ENCODE results near the gene SLC24A4. TPM values are rescaled to one million over a fixed set of nuclear protein-coding genes. Genes with fewer than 3 reads are reported as not detected.

SLC24A4 gene
- total RNA-seq, 1 experiment from 2014 or later: not detected

DNA sequence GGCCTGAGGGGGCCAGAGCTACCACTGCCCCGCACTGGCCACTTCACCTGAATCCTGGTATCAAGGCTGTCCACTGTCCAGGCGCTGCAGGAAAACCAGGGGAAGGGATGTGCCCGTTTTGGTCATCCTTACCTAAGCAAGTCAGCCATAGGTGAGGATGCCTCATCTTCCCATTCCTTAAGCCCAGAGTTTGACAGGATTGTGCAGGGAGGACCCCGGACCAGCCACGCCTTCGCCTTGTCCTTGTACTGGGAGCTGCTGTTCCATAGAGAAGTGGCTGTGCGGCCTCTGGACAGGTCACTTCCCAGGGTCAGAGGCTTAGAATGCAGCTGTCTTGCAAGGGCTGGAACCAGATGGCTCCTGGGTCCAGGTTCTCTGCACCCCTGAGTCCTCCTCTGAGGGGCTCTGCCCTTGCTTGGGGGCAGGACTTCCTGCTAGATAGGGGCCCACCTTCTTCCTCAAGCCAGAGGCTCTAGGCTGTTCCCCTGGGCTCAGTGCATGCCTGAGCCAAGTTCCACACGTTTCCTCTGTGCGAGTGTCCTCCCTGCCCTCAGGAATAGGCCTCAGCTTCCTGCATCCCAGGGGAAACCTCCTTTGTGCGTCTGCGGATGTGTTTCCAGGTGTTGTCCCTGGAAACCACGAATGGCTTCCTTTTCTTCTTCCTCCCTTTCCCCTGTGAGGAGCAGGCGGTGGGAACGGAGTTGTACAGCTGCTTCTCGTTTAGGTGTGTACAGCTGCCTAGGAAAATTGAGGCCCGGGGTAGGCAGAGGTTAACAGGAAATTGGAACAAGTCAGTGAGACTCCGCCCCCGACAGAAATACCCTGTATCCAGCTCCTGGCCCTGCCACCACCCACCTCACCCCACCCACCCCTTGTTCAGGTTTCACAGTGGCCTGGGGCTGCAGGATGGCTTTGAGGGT lies 136.3 kb downstream of the SLC24A4 start:
- DNase-seq (ENCODE audit: low read depth): no peak
- in situ Hi-C loops (cut with HindIII; ENCODE audit: low pct_unique_long_range_greater_than_20kb, low sequenced_read_pairs): no loop called here

DNA sequence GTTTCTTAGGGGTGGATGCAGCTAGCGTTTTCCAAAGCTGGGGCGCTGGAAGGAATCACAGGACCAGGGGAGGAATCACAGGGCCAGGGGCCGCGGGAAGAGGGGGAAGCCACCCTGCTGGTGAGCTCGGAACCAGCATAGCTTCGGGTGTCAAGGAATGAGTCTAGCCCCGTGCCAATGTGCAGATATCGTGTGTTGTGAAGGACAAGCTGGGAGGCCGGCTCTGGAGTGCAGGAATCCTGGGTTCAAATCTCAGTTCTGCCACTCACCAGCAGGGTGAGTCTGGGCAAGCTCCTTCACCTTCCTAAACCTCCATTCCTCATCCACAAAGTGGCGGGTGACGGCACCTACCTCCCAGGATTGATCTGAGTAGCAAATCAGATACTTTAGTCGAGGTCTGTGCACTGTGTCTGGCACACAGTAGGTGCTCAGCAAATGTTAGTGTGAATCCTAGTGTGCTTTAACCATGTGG lies 137.0 kb downstream of the SLC24A4 start:
- in situ Hi-C loops (cut with HindIII; ENCODE audit: low pct_unique_long_range_greater_than_20kb, low sequenced_read_pairs): no loop called here
- DNase-seq (ENCODE audit: low read depth): no peak

DNA sequence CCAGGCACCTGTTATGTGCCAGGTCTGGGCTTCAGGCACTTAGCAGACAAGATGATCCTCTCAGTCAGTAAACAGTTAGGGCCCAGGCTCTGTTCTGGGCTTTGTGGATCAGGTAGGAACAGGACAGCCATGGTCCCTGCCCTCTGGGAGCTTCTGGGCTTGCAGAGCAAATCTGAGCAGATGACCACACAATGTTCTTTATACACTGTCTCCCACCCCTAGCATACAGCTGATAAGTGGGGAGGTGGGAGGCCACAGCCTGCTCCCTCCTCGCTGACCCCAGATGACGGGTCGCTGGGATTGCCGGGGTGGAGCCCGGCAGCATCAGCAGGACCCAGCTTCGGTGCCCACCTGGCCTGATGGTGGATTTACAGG lies 137.6 kb downstream of the SLC24A4 start:
- no peak for DNase-seq (ENCODE audit: low read depth)
- in situ Hi-C loops (cut with HindIII; ENCODE audit: low pct_unique_long_range_greater_than_20kb, low sequenced_read_pairs): no loop called here

DNA sequence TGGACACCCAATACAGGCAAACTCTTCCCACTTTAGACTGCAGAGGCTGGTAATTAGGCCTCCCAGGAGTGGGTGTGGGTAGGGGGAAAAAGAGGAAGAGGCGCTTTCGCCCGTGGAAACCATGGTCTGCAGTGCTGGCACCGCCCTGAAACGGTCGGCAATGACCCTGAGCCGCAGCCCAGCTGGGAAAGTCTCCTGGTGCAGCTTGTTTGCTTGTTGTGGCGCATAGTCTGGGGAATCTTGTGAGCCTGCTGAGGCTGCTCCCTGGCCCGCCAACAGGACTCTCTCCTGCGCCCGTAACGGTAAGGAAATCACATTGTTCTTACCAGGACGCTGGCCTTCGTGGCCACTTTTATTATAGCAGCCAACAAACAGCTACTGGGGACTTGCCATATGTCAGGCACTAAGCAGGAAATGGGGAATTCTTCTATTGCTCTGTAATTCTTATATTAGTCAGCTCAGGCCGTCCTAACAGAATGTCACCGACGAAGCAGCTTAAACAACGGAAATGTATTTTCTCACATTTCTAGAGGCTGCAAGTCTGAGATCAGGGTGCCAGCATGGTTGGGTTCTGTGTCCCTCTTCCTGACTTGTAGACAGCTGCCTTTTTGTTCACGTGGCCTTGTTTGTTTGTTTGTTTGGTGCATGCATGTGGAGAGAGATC lies 138.1 kb downstream of the SLC24A4 start:
- in situ Hi-C loops (cut with HindIII; ENCODE audit: low pct_unique_long_range_greater_than_20kb, low sequenced_read_pairs): no loop called here
- DNase-seq (ENCODE audit: low read depth): no peak

DNA sequence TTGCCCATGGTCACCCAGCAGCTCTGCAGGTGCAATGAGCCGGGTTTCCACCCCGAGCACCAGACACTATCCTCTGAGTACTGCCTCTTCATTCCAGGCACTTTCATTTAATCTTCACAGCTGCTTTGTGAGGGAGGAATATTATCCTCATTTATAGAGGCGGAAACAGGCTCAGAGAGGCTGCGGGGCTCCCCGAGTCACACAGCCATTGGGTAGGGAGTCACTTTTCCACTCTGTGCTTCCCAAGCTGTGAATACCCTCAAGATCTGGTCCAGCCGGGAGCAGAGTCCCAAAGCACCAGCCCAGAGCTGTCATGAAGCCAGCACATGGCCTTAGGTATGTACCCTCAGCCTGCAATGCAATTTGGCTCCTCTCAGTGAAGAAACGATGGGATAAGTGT lies 138.9 kb downstream of the SLC24A4 start:
- in situ Hi-C loops (cut with HindIII; ENCODE audit: low pct_unique_long_range_greater_than_20kb, low sequenced_read_pairs): no loop called here
- DNase-seq (ENCODE audit: low read depth): no peak

DNA sequence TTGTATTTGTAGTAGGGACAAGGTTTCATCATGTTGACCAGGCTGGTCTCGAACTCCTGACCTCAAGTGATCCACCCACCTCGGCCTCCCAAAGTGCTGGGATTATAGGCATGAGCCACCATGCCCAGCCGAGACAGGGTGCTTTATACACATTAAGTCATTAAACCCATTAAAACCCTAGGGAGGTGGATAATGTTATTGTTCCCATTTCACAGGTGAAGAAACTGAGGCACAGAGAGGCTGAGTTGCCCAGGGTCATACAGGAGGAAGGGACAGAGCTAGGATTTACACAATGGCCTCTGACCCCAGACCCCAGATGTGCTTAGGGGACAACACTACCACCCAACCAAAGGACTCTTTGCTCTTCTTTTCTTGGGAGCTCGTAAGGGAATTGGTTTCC lies 139.6 kb downstream of the SLC24A4 start:
- no peak for DNase-seq (ENCODE audit: low read depth)
- in situ Hi-C loops (cut with HindIII; ENCODE audit: low pct_unique_long_range_greater_than_20kb, low sequenced_read_pairs): no loop called here

DNA sequence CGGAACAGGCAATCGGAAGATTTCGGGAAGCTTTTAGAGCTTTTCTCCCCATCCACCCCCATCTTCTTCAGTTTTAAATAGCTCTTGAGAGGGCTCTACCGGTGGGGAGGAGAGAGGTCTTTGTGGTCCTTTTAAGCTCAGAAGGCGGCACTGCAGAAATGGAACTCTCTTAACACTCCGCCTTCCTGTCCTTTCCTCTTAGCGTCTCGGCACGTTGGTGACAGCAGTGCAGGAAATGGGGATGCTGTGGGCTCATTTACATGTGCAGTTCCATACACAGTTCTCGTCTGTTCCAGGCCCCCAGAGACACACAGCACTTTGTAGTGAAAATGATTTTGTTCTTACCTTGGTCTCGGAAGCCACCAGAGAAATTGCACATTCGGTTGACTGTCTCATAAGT lies 140.2 kb downstream of the SLC24A4 start:
- in situ Hi-C loops (cut with HindIII; ENCODE audit: low pct_unique_long_range_greater_than_20kb, low sequenced_read_pairs): no loop called here
- DNase-seq (ENCODE audit: low read depth): no peak

DNA sequence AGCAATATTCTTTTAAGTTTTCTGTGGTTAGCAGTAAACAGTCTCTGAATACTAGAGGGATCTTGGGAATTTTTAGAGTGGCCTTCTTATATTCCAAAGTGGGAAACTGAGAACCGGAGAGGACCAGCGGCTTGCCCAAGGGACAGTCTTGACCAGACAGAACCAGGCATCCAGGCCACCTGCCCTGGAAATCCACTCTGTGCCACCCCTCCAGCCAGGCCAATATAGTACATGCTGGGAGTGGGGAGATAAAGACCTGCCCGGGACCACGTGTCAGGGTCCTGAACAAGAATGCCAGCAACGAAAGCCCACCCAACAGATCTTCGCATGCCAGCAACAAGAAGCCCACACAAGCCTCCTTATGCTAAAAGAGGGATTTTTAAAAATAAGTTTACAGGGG lies 141.2 kb downstream of the SLC24A4 start:
- DNase-seq (ENCODE audit: low read depth): no peak
- in situ Hi-C loops (cut with HindIII; ENCODE audit: low pct_unique_long_range_greater_than_20kb, low sequenced_read_pairs): no loop called here

DNA sequence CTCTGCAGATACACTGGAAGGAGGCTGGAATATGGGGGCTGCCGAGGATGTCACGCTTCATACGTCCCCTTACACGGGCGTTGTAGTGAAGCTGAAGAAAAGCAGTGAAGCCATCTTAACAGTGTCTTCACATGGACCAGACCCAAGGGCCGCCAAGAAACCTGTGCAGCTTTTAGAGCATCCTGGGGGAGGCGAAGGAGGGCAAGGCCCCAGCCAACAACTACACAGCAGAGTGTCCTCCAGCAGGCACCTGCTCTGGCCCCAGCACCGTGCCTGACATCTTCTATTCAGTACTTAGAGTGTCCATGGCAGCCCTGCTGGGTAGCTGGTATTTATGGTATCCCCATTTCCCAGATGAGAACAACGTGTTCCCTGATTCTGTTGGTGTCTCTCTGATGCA lies 141.8 kb downstream of the SLC24A4 start:
- in situ Hi-C loops (cut with HindIII; ENCODE audit: low pct_unique_long_range_greater_than_20kb, low sequenced_read_pairs): no loop called here
- DNase-seq (ENCODE audit: low read depth): no peak

DNA sequence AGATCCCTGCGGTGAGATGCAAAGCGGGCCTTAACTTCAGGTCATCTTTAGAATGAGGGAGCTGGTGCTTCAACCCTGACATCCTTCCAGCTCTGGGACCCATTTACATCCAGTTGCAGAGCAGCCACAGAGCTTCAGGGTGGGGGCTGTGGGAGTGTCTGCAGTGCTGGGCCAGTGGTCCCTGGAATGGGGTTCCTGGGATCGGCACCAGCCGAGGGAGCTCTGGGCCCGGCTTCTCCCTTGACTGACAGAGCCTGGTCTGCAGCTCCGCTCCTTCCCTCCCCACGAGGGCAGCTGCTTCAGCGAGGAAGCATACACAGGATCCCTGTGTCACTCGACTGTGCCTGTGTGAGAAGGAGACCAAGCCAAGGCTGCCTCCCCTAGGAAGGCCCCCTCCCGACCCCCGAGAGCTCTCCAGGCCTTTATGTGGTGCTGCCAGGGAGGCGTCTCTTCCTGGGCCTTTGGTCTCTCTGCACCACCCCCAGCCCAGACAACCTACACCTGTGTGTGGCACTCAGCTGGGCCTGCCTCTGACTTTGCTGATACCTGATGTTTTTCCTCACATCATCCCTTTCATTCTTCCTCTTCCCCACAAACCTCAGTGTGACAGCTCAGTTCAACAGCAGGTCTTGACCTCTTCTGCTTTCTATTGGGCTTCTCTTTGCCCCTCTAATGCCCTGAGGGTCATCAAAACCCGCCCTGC lies 142.5 kb downstream of the SLC24A4 start:
- in situ Hi-C loops (cut with HindIII; ENCODE audit: low pct_unique_long_range_greater_than_20kb, low sequenced_read_pairs): no loop called here

DNA sequence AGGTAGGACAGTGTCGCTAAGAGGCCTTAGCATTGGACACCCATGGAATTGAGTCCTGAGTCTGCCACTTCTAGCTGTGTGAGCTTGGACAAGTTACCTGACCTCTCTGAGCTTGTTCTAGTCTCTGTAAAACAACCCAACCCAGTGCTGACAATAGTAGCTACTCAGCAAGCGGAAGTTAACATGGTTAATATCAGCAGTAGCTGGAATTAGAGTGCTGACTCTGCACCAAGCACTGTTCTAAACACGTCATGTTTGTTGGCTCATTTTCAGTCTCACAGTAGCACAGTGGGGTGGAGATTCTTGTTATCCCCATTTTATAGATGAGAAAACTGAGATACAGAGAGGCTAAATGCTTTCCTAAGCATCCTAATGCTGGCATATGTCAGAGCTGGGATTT lies 143.1 kb downstream of the SLC24A4 start:
- in situ Hi-C loops (cut with HindIII; ENCODE audit: low pct_unique_long_range_greater_than_20kb, low sequenced_read_pairs): no loop called here
- no peak for DNase-seq (ENCODE audit: low read depth)

More for the DNA sequence above, 142.5 kb downstream of the SLC24A4 start:
- no peak for DNase-seq (ENCODE audit: low read depth)

DNA sequence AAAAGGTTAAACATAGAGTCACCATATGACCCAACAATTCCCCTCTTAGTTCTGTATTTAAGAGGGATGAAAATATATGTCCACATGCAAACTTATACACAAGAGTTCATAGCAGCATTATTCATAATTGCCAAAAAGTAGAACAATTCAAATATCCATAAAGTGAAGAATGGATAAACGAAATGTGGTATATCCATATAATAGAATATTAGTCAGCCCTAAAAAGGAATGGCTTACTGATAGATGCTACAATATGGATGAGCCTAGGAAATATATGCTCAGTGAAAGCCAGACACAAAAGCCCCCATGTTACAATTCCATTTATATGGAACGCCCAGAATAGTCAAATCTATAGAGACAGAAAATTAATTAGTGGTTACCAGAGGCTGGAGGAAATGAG lies 146.6 kb downstream of the SLC24A4 start:
- DNase-seq (ENCODE audit: low read depth): no peak
- in situ Hi-C loops (cut with HindIII; ENCODE audit: low pct_unique_long_range_greater_than_20kb, low sequenced_read_pairs): no loop called here

DNA sequence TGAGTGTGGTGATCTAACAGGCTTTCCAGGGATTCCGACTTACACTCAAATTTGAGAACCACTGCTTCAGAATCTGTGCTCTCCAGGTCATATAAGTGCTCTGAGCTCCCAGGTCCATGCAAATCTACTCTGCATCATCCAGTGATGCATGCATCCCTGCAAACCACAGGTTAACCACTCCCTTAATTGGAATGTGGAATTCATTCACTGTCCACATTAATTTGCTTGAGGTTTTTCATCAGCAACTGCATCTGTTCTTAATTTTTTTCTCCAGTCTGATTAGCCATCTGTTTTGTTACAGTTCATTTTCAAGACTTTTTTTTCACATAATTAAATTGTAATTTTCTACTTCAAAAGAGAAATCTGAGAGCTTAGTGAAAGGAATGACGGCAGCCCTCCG lies 147.2 kb downstream of the SLC24A4 start:
- in situ Hi-C loops (cut with HindIII; ENCODE audit: low pct_unique_long_range_greater_than_20kb, low sequenced_read_pairs): no loop called here
- DNase-seq (ENCODE audit: low read depth): peak; percentile 34

DNA sequence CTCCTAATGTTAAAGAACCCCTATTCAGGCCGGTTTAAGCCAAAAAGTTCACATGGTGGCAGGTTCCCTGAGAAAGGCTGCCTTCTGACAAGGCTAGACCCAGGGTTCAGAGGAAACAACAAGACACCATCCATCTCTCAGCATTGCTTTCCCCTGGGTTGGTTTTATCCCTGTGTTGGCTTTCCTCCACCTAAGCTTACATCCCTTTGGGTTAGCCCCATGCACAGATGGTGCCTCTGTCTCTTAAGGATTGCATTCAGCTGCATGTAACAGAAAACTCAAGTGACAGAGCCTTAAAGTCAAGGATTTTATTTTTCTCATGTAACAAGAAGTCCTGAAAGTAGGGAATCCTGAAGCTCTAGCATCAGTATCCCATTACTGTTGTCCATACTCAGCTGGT lies 147.8 kb downstream of the SLC24A4 start:
- in situ Hi-C loops (cut with HindIII; ENCODE audit: low pct_unique_long_range_greater_than_20kb, low sequenced_read_pairs): no loop called here
- no peak for DNase-seq (ENCODE audit: low read depth)

DNA sequence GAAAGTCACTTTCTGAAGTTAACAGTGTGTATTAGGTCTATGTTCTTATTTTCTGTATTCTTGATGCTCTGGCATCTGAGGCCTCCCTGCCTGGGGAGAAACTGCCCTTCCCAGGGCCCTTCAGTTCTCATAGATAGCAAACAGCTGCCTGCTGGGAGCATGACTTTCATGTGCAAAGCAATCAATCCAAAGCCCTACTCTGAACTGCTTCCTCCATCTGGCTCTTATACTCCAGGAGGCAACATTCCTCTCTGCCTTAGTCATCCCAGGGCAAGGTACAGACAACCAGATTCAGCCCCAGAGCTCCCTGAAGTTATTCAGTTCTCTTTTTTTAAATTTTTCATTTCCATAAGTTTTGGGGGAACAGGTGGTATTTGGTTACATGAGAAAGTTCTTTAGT lies 149.0 kb downstream of the SLC24A4 start:
- DNase-seq (ENCODE audit: low read depth): peak; percentile 59
- in situ Hi-C loops (cut with HindIII; ENCODE audit: low pct_unique_long_range_greater_than_20kb, low sequenced_read_pairs): no loop called here

DNA sequence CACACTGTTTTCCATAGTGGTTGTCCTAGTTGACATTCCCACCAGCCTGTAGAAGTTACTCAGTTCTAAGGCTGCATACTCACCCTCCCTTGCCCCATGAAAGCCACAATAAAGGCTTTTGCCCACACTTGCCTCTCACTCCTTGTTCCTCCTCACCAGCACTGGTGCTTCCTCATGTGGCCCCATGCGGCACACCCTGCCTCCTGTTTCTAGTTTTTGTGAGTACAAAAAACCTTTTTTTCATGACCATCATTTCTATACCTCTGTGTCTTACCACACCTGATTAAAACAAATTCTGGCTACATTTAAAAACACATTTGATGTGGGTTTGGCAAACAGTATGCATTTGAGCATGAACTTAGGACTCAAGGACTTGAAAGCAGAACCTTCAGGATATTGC lies 149.9 kb downstream of the SLC24A4 start:
- no peak for DNase-seq (ENCODE audit: low read depth)
- in situ Hi-C loops (cut with HindIII; ENCODE audit: low pct_unique_long_range_greater_than_20kb, low sequenced_read_pairs): no loop called here

DNA sequence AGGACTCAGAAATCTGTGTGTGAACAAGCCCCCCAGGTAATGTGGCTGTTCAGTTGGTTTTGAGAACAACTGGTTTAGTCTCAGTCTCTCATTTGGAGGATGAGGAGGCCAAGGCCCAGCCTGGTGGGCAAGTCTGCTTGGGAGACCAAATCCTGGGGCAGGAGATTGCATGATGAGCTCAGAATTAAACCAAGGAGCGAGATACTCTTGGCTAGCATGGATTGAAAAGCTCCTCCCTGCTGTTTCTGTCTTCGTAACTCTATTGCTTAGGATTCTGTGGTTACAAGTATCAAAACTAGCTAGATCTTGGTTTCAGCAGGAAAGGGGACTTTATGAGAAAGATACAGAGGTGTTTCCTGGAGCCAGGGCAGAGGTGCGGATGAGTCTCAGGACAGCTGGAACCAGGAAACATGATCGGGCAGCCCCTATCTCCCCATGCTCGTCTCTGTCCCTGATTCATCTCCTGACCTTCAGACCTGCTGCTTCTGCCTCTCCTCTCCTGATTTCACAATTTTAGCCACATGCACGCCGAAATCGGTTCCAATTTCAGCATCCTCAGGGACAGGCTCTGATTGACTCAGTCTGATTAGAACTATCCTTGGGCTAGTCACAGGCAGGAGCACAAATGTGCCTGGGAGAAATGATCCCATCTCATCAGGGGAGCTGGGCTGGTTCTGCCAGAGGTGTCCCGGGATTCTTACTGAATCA lies 150.4 kb downstream of the SLC24A4 start:
- in situ Hi-C loops (cut with HindIII; ENCODE audit: low pct_unique_long_range_greater_than_20kb, low sequenced_read_pairs): no loop called here
- DNase-seq (ENCODE audit: low read depth): no peak

DNA sequence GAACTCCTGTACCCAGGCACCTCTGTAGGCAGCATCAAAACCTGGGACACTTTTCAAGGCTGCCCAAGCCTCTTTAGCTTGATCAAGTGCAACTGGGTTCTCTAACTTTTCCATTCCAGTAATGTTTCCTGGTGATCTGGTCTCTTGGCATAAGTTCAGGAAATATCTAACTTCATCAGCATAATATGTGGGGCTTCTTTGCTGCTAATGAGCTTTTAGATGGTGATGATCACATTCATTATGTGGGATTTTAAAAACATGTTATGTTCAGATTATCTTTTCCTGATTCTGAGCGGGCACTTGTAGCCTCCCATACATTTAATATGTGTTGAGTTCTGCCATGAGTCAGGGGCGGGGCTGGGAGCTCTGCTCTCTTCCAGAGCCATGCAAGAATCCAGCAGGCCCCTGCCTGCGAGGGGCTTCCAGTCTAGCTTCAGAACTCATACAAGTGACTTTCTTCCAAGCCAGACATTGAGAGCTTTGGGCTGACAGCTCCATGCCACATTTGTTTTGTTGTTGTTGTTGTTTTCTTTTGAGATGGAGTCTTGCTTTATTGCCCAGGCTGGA lies 151.1 kb downstream of the SLC24A4 start:
- in situ Hi-C loops (cut with HindIII; ENCODE audit: low pct_unique_long_range_greater_than_20kb, low sequenced_read_pairs): no loop called here
- peak; percentile 8 for DNase-seq (ENCODE audit: low read depth)

Data from Caki2 (cell line).